ENCODE data around the gene CUX1.

The CUX1 gene

GRCh38 chr7:101937717-101938514, 120.5 kb downstream of the CUX1 start:
- DNase-seq (ENCODE audit: low read depth in 2 of 2) = no peak

GRCh38 chr7:101939136-101939695, 121.8 kb downstream of the CUX1 start:
- no peak for DNase-seq (ENCODE audit: low read depth in 2 of 2)

GRCh38 chr7:101940151-101940550, 122.7 kb downstream of the CUX1 start:
- DNase-seq (ENCODE audit: low read depth in 2 of 2) = no peak

- DNase-seq (ENCODE audit: low read depth in 2 of 2) = no peak
Observed at GRCh38 chr7:101940830-101941229, 123.4 kb downstream of the CUX1 start.

- no peak for DNase-seq (ENCODE audit: low read depth in 2 of 2)
Observed at GRCh38 chr7:101941481-101942383, 124.3 kb downstream of the CUX1 start.

- DNase-seq (ENCODE audit: low read depth in 2 of 2) = no peak
Observed at GRCh38 chr7:101942603-101943210, 125.3 kb downstream of the CUX1 start.

- DNase-seq (ENCODE audit: low read depth in 2 of 2) = no peak
Observed at GRCh38 chr7:101943306-101943705, 125.9 kb downstream of the CUX1 start.

DNA sequence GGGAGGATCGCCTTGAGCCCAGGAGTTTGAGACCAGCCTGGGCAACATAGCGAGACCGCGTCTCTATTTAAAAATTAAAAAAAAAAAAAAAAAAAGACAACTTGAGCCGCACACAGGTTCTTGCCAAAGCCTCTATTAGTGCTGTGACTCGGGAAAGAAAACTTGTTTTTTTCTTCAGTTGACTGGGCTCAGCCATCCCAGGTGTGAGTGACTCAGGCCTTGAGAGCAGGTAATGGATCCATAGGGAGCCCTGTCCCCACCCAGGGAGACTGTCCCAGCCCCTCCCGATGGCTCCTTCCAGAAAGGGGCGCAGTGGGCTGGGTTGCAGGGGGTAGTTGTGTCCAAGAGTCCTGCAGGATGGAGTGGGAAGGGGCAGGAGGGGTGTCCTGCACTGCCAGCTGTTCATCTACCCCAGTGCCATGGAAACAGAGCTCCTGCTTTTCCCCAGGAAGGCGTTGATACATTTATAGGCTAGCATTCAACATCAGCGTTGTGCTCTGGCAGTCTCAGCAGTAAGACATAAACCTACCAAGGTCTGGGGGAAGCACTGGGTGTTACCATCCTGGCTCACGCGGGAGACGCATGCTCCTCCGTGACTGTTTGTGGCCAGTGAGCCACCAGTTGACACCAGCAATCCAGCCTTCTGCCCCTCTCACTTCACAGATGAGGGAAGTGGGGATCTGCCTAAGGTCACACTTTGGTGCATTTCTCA, 126.6 kb downstream of the CUX1 start:
- no peak for DNase-seq (ENCODE audit: low read depth in 2 of 2)

DNA sequence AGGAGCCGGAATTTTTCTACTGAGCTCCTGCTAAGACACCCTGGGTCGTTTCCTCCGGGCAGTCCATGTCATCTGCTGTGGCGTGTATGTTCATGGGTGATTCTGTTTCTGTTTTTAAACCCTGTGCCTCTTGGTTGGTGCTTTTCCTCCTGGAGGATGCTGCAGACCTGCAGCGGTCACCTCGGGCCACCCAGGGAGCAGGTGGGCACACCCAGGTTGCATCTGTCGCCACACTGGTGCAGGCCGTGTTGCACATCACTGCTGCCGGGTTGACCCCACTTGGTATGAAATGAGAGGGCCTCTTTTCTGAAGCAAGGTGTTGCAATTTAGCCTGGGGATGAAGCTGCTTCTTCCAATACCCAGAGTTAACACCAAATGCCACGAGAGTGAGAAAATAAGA, 127.2 kb downstream of the CUX1 start:
- DNase-seq (ENCODE audit: low read depth in 2 of 2) = no peak

GRCh38 chr7:101945034-101945758, 127.8 kb downstream of the CUX1 start:
- DNase-seq (ENCODE audit: low read depth in 2 of 2) = no peak

- DNase-seq (ENCODE audit: low read depth in 2 of 2) = no peak
Observed at GRCh38 chr7:101947899-101948298, 130.5 kb downstream of the CUX1 start.

DNA sequence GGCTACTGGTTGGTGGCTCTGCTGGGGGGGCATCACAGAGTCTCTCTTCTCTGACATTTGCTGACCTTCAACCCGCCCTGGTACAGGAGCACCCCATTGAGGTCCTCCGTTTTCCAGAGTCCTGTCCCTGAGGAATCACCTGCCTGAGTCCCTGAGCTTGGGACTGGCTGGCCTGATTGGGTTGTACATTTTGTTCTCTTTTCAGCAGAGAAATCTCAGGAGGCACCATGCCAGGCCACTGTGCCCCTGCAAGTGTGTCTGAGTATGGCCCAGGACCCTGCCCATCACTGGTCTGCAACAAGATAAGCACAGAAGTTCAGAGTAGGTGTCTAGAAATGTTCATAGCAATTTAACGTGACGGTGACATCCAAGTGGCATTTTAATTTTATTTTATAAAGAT, 131.2 kb downstream of the CUX1 start:
- DNase-seq (ENCODE audit: low read depth in 2 of 2) = no peak

DNA sequence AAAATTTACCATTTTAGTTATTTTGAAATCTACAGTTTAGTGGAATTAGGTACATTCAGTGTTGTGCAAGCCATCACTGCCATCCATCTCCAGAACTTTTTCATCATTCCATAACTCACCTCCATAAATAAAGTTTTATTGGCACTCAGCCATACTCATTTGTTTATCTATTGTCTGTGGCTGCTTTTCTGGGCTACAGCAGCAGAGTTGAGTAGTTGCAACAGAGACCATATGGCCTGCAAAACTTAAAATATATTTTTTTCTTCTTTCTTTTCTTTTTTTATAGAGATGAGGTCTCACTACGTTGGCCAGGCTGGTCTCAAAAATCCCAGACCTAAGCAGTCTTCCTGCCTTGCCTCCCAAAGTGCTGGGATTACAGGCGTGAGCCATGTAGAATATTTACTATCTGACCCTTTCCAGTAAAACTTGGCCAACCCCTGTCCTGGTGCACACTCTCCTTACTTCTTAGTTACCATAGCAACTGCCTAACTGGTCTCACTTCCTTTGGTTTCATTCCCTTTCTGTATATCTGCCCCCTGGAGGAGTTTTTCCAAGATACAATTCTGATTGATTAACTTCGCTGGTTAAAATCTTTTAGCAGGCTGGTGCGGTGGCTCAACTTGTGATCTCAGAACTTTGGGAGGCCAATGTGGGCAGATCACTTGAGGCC, 133.2 kb downstream of the CUX1 start:
- no peak for DNase-seq (ENCODE audit: low read depth in 2 of 2)

DNA sequence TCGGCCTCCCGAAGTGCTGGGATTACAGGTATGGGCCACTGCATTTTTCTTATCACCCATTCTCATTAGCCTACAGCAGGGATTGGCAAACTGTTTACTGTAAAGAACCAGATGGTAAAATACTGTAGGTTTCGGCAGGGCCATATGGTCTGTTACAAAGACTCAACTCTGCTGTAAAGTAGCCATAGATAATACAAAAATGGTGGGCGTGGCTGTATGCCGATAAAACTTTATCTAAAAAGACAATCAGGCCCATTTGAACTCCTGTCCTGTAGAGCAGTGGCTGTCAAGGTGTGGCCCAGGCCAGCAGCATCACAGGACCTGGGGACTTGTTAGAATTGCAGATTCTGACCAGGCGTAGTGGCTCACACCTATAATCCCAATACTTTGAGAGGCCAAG, 134.3 kb downstream of the CUX1 start:
- no peak for DNase-seq (ENCODE audit: low read depth in 2 of 2)

- DNase-seq (ENCODE audit: low read depth in 2 of 2) = no peak
Observed at GRCh38 chr7:101952355-101953247, 135.2 kb downstream of the CUX1 start.

DNA sequence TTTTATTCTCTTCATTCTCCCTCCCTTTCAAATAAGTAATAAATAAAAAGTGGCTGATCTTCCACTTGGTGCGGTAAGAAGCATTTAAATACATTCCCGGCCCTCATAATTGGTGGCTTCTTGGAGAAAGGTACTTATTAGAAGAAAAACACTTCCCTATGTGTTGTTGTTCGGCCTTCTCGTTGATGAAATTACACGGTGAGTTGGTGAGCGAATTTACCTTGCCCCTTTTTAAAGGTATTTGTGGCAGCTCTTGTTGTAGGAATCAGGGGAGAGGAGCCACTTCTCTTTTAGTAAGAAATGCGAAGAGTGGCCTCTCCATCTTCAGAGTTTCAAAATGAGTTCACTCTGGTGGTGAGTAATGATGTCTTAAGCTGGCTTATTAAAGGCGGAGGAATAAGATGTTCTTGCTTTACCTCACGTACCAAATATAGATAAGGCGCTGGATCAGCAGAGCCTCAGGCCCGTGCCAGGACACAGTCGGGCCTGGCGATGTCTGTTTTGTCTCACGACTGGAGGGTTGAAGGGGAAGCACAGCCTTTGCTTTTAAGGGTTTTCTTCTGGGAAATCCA, 135.9 kb downstream of the CUX1 start:
- DNase-seq (ENCODE audit: low read depth in 2 of 2) = no peak

DNA sequence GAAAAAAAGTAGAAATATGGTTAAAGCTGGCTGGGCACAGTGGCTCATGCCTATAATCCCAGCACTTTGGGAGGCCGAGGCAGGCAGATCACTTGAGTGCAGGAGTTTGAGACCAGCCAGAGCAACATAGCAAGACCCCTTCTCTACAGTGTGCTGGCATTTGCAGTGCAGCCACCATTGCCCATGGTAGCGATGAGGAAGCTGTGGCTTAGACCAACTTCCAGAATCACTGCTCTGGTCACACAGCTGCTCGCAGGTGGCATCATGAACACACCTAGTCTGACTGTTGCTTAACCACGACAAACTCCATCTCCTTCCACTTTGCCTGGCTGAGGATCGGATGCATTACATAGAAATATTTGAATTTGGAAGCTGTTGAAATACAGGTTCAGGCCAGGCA, 137.1 kb downstream of the CUX1 start:
- no peak for DNase-seq (ENCODE audit: low read depth in 2 of 2)

- DNase-seq (ENCODE audit: low read depth in 2 of 2) = no peak
Observed at GRCh38 chr7:101956130-101956529, 138.7 kb downstream of the CUX1 start.

Measured in stimulated activated CD4-positive, alpha-beta T cell treated with anti-CD3 and anti-CD28 coated beads, Interleukin-12 subunit alpha, Interleukin-12 subunit beta, amount 100 ng/mL, for 24 hours (primary cell).